ENCODE data around the gene LY6G5C.

- no peak; the same call in 1 of the 2 replicates for TF ChIP-seq CTCF (IDR thresholded peaks at IDR 0.05)
- TF ChIP-seq ZFX (IDR thresholded peaks at IDR 0.05; ENCODE audit: borderline replicate concordance): no peak
Observed at GRCh38 chr6:31729979-31730630, 49.2 kb upstream of the LY6G5C start.
